UCSD-AML1 (cell line): ENCODE results near the gene MEX3D.

Source experiments
- DNase-seq: peaks from one replicate; lab custom pipeline; 2025; ENCODE audit not compliant: unreplicated experiment; lab: John Stamatoyannopoulos, UW

Gene MEX3D

GRCh38 chr19:1505991-1506881 lies 61.9 kb downstream of the MEX3D start:
- no peak for DNase-seq

- DNase-seq: no peak
Measured at GRCh38 chr19:1505012-1505411, 63.1 kb downstream of the MEX3D start.
